ENCODE measurements around the gene CHEK1.
A peak's percentile ranks its signal among the peaks of the same experiment; 100 is the strongest.

Gene CHEK1

GRCh38 chr11:125625630-125626287, 796 bp downstream of the CHEK1 start:
- no peak for FAIRE-seq
- DNase-seq (ENCODE audit: low spot score), result peak; percentile 77

DNA sequence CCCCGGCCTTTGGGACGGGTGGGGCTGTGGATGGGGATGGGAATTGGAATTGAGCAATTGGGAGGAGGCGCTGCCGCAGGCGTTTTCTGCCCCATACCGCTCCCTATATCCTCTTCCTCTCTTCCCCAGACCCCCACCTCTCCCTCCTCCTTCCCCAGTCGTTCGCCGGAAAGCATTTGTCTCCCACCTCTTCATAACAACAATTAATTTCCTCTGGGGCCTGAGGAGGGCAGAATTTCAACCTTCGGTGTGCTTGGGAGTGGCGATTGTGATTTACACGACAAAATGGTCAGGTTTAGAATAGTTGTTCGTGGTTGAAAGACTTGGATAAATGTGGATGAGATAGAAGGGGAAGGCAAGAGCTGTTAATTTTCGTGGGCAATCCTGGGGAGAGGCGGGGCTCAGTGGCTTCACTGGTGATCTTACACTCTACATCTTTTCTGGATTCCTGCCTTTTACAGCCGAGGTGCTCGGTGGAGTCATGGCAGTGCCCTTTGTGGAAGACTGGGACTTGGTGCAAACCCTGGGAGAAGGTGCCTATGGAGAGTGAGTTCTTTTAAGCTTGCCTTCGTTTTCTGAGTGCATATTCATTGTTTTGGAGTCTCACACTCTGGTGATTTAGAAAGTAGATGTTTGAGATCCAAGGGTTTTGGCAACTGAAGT, 1.5 kb downstream of the CHEK1 start:
- DNase-seq (ENCODE audit: low spot score) (peak; percentile 70), FAIRE-seq (peak; percentile 42)

GRCh38 chr11:125627236-125627910, 2.4 kb downstream of the CHEK1 start:
- DNase-seq (ENCODE audit: low spot score) (no peak), FAIRE-seq (no peak)

DNA sequence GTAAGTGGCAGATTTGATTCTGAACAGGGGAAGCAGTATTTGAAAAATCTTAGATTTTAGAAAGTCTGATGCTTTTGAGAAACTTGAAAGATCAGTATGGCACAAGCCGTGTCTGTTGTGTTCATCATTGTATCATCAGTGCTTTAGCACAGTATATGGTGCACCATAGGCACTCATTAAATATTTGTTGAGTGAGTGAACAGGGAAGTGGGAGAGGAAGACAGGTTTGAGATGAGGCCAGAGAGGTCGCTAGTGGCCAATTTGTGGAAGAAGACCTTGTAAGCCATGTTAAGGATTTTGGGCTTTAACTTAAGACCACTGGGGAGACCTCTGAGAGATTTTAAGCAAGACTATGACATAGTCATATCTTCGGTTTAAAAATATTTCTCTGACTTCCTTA, 12.9 kb downstream of the CHEK1 start:
- DNase-seq (ENCODE audit: low spot score) (no peak), FAIRE-seq (no peak)

GRCh38 chr11:125638315-125638714, 13.4 kb downstream of the CHEK1 start:
- FAIRE-seq, result peak; percentile 78
- peak; percentile 22 for DNase-seq (ENCODE audit: low spot score)

GRCh38 chr11:125645871-125646270, 20.9 kb downstream of the CHEK1 start:
- FAIRE-seq (no peak), DNase-seq (ENCODE audit: low spot score) (no peak)

GRCh38 chr11:125649465-125650166, 24.7 kb downstream of the CHEK1 start:
- FAIRE-seq (no peak), DNase-seq (ENCODE audit: low spot score) (no peak)

DNA sequence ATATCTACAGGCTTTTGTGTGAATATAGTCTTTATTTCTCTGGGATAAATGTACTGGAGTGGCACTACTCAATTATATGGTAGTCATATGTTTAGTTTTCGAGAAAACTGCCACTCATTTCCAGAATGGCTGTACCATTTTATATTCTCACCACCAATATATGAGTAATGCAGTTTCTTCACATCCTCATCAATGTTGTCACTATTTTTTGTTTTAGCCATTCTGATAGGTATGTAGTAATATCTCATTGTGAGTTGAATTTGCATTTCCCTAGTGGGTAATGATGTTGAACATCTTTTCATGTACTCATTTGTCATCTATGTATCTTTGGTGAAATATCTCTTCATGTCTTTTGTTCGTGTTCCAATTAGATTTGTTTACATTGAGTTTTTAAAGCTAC, 37.7 kb downstream of the CHEK1 start:
- no peak for FAIRE-seq
- no peak for DNase-seq (ENCODE audit: low spot score)

DNA sequence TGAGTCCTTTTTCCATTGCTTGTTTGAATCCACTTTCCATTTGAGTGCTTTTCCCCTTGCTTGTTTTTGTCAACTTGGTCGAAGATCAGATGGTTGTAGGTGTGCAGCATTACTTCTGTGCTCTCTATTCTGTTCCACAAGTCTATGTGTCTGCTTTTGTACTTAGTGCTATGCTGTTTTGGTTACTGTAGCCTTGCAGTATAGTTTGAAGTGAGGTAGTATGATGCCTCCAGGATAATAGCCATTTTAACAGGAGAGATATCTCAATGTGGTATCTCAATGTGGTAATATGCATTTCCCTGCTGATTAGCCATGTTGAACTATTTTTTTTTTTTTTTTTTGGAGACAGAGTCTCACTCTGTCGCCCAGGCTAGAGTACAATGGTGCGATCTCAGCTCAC, 38.9 kb downstream of the CHEK1 start:
- no peak for DNase-seq (ENCODE audit: low spot score)
- FAIRE-seq, result no peak

DNA sequence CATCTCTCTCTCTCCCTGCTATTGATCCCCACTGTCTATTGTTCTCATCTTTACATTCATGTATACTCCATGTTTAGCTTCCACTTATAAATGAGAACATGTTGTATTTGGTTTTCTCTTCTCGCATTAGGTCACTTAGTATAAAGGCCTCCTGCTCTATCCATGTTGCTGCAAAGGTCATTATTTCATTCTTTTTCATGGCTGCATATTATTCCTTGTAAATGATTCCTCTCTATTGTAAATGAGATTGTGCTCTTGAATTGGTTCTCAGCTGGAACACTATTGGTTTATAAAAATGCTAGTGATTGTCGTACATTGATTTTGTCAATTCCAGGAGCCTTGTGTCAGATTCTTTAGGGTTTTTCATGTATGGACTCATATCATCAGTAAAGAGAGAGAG, 42.2 kb downstream of the CHEK1 start:
- FAIRE-seq, result no peak
- no peak for DNase-seq (ENCODE audit: low spot score)

- FAIRE-seq (no peak), DNase-seq (ENCODE audit: low spot score) (no peak)
Measured at GRCh38 chr11:125670172-125670571, 45.2 kb downstream of the CHEK1 start.

- no peak for FAIRE-seq
Measured at GRCh38 chr11:125671561-125671960, 46.6 kb downstream of the CHEK1 start.

DNA sequence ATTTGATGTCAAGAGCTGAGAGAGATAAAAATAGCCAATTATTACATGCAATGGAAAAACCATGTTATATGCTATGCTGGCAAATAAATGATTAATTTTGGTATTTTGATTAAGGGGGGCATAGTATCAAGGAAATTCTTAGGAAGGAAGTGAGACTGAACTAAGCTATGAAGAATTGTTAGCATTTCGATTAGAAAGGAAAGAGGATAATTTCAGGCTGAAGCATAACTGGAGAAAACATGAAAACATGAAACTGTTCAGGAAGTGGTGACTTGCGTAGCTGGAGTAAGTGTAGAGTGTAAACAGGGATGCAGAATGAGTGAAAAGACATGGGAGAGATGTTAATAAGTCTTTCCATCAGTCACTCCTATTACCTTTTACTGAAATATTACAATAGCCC, 49.2 kb downstream of the CHEK1 start:
- no peak for DNase-seq (ENCODE audit: low spot score)
- no peak for FAIRE-seq

More at GRCh38 chr11:125671561-125671960, 46.6 kb downstream of the CHEK1 start:
- no peak for DNase-seq (ENCODE audit: low spot score)

- no peak for FAIRE-seq
Measured at GRCh38 chr11:125675196-125675595, 50.2 kb downstream of the CHEK1 start.

DNA sequence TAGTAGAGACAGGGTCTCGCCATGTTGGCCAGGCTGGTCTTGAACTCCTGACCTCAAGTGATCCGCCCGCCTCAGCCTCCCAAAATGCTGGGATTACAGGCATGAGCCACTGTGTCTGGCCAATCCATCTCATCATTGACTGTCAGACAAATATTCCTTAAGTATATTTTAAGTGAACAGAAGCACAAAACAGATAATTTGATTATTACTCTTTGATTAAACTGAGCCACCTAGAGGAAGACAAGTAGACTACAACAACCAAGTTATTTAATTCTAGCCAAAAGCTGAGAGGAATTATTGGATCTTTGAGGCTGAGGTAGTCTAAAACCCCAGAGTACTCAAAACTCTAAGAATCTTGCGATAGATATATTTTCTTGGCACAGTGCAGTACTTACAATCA, 54.4 kb downstream of the CHEK1 start:
- FAIRE-seq (no peak), DNase-seq (ENCODE audit: low spot score) (peak; percentile 11)

More at GRCh38 chr11:125675196-125675595, 50.2 kb downstream of the CHEK1 start:
- no peak for DNase-seq (ENCODE audit: low spot score)

- no peak for FAIRE-seq
- no peak for DNase-seq (ENCODE audit: low spot score)
Measured at GRCh38 chr11:125679837-125680236, 54.9 kb downstream of the CHEK1 start.

- FAIRE-seq, result no peak
- no peak for DNase-seq (ENCODE audit: low spot score)
Measured at GRCh38 chr11:125680747-125681146, 55.8 kb downstream of the CHEK1 start, which contains the start of gene ACRV1. ACRV1 (minus strand) TSS chr11:125680847; CDS start chr11:125680780, 67 bp downstream.

- DNase-seq (ENCODE audit: low spot score) (no peak), FAIRE-seq (no peak)
Measured at GRCh38 chr11:125685228-125685627, 60.3 kb downstream of the CHEK1 start.

DNA sequence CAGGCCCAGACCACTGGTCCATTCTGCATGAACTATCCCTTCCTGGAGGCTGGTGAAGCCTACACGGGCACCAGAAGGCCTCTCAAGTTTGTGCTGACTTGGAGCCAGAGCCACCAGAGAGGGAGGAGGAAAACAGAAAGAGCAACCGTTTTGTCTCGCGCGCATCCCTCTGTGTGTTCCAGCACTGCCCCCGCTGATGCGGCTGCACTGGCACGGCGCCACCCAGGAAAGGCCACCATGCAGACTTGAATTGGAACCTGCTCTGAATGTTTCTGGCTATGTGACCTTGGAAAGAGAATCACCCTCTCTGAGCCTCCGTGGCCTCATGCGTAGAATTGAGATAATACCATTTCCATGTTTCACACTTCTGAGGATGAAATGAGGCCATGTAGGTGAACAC, 63.1 kb downstream of the CHEK1 start:
- DNase-seq (ENCODE audit: low spot score) (no peak), FAIRE-seq (no peak)

GRCh38 chr11:125688632-125689031, 63.7 kb downstream of the CHEK1 start:
- FAIRE-seq (no peak), DNase-seq (ENCODE audit: low spot score) (no peak)

GRCh38 chr11:125689274-125689859, 64.4 kb downstream of the CHEK1 start:
- DNase-seq (ENCODE audit: low spot score), result no peak

More at GRCh38 chr11:125689274-125689859, 64.4 kb downstream of the CHEK1 start:
- FAIRE-seq, result no peak
